GM10266 (cell line): Measurements from ENCODE around the gene PEX10.

ENCODE experiments used
- DNase-seq: peaks from one replicate; pipeline ENCODE4 v3.0.0; 2012; ENCODE audit errors: extremely low spot score
- CTCF ChIP-seq: IDR thresholded peaks from 2 replicates; pipeline ENCODE4 v1.5.1; 2012; ENCODE audit warnings: mild to moderate bottlenecking, low read depth; ENCODE audit not compliant: control insufficient read depth, insufficient read depth; ENCODE audit errors: missing control alignments

The PEX10 gene

DNA sequence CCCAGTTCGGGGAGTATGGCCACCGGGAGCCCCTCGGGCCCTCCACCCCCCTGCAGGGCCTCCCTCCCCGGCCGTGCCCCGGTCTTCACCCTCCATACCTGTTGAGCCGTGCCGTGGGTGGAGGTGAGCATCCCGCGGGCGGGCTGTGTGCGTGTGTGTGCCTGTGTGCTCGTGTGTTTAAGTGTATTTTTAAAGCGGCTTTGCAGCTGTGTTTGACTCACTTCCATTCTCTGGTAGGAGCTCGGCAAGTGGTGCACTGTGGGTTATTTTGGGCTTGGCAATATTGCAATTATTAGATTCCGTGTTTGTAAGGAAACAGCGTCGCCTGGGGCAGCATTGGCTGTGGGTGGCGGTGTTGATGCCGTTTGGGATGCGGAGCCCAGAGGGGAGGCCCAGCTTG is 43.4 kb upstream of the PEX10 start:
- no peak for DNase-seq
- TF ChIP-seq CTCF = no peak

GRCh38 chr1:2454227-2454626 is 41.9 kb upstream of the PEX10 start:
- no peak for DNase-seq
- TF ChIP-seq CTCF = no peak

DNA sequence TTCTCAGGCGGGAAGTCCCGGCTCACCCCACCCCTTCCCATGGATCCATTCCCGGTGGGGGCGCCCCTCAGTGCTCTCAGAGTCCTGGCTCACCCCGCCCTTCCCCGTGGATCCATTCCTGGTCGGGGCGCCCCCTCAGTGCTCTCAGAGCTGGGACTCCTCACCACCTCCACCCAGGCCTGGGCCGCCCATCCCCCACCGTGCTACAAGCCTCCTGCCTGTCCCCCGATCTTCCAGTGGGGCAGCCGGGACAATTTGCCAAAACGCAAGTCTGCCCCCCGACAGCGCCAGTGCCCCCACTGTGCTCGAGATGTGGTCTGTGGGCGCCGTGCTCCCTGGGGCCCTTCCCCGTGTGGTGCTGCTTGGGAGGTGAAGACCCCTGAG is 40.6 kb upstream of the PEX10 start:
- no peak for TF ChIP-seq CTCF

DNA sequence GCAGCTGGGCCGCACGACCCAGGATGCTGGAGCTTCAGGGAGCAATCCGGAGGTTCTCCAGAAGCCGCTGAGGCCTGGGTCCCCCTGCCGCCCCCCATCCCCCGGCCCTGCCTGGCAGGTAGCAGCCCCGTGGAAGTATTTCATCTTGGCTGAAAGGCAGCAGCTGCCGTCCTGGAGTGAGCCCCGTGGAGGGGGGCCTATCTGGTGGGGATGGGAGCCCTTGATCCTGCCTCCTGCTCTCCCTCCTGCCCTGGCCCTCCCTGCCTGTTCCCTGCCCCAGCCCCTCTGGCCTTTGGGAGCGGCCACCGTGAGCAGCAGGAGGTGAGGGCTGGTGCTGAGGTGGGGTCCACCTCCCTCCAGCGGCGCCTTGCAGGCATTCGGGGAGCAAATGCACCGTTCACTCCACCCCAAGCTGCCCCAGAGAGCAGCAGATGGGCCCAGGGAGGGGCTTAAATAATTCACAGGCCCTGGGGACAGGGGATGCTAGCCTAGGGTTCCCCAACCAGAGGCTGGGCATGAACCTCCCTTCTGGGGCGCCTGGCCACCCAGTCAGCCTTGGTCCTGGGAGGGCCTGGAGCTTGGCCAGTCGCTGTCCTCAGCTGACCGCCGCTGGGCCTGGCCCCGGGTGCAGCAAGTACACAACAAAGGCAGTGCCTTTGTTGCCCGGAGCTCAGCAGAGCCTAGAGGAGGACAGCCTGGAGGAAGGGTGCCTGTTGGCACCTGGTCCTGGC is 40.0 kb upstream of the PEX10 start:
- no peak for DNase-seq
- no peak for TF ChIP-seq CTCF

More for the DNA sequence above, 40.6 kb upstream of the PEX10 start:
- no peak for DNase-seq

- DNase-seq = no peak
- no peak for TF ChIP-seq CTCF
Measured at GRCh38 chr1:2451741-2452140, 39.4 kb upstream of the PEX10 start.

DNA sequence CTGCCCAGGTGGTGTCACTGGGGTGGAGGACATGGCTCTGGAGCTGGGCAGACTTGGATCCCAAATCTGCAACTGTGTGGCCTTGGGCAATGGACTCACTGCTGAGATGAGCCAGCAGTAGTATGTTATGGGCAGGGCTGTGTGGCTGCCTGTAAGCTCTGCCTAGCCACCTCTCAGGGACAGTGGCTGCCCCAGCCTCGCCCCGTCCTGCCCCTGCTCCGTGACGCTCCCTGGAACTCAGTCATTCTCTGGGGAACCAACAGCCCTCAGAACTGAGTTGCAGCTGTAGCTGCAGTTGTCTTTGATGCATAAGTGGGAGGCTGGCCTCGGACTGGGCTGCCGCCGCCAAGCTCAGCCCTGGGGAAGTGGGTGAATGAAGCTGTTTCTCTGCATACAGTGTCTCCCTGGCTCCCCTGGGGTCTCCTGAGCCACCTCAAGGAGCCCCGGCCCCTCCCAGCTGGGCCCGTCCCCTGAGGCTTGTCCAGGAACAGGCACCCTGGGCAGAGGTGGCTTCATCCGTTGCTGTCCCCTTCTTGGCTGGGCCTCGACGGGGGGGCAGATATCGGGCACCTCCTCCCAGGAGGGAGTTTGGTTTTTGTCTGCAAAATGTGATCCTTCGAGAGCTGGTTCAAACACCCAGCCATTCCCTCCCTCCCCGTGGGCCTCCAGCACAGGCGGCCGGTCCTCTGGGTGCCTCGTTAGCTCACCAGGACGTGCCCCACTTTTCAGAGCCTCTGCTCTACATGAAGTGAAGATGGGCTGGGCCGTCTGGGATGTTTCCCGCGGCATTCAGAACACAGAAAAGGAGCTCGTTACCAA is 37.5 kb upstream of the PEX10 start:
- TF ChIP-seq CTCF = no peak
- no peak for DNase-seq

DNA sequence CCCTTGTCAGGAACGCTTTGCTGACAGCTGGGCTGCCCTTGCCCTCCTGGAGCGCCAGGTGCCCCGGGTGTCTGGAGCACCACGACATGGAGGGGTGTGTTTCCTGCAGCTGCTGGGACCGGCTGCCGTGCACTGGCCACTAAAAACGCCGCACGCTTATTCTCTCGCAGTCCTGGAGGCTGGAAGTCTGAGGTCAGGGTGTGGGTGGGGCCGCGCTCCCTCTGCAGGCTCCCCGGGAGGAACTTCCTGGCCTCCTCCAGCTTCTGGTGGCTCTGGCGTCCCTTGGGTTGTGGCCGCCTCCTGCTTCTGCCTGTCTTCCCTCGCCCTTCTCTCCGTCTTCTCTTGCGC is 35.7 kb upstream of the PEX10 start:
- DNase-seq = no peak
- no peak for TF ChIP-seq CTCF
